Parathyroid adenoma (tissue), 2 donors: ENCODE data around the gene DYNLT4.

ENCODE experiments used
- H2AFZ ChIP-seq: fragments of 300-600 bp; sonication (generic); one replicate; pipeline ENCODE4 v1.7.0; 2017; ENCODE audit warnings: antibody characterized with exemption, mild to moderate bottlenecking
- H3K27ac ChIP-seq: fragments of 300-600 bp; sonication (generic); one replicate; pipeline ENCODE4 v1.7.0; 2017
- H3K27me3 ChIP-seq: fragments of 300-600 bp; sonication (generic); one replicate; pipeline ENCODE4 v1.7.0; 2017; ENCODE audit warnings: low read length; ENCODE audit not compliant: control insufficient read depth, insufficient read depth
- H3K36me3 ChIP-seq: fragments of 300-600 bp; sonication (generic); one replicate; pipeline ENCODE4 v1.7.0; 2017; ENCODE audit warnings: low read length; ENCODE audit not compliant: control insufficient read depth, insufficient read depth
- H3K4me1 ChIP-seq: fragments of 300-600 bp; sonication (generic); one replicate; pipeline ENCODE4 v1.7.0; 2017; ENCODE audit warnings: control low read depth
- H3K4me2 ChIP-seq: fragments of 300-600 bp; sonication (generic); one replicate; pipeline ENCODE4 v1.7.0; 2017; ENCODE audit warnings: low read length
- H3K4me3 ChIP-seq: fragments of 300-600 bp; sonication (generic); one replicate; pipeline ENCODE4 v1.7.0; 2017; ENCODE audit warnings: low read depth, low read length
- H3K79me2 ChIP-seq: fragments of 300-600 bp; sonication (generic); one replicate; pipeline ENCODE4 v1.7.0; 2017; ENCODE audit warnings: control low read depth
- H3K9ac ChIP-seq: fragments of 300-600 bp; sonication (generic); one replicate; pipeline ENCODE4 v1.7.0; 2017; ENCODE audit warnings: mild to moderate bottlenecking
- H3K9me3 ChIP-seq: fragments of 300-600 bp; sonication (generic); one replicate; pipeline ENCODE4 v1.7.0; 2017; ENCODE audit warnings: low read length; ENCODE audit not compliant: control insufficient read depth
- TF ChIP-seq, protein P1 (sequence below): fragments of 300-600 bp; sonication (generic); IDR thresholded peaks from one replicate; pipeline ENCODE4 v1.7.0; 2017; ENCODE audit warnings: antibody characterized with exemption, mild to moderate bottlenecking
- donor health status: primary hyperparathyroidism.

DYNLT4 gene, protein sequence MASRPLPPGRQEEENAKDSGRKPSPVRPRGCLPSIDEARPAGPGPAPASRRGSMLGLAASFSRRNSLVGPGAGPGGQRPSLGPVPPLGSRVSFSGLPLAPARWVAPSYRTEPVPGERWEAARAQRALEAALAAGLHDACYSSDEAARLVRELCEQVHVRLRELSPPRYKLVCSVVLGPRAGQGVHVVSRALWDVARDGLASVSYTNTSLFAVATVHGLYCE

GRCh38 chr1:44806704-44807363, at the start of gene DYNLT4:
Gene DYNLT4 (minus strand): TSS chr1:44807351. CDS start chr1:44806668, 683 bp downstream.
- Histone ChIP-seq H3K79me2 (peaks cover 5% of the 10 kb centered on the region), H3K27me3 (no peaks in the 10 kb centered on the region), H3K36me3 (no peaks in the 10 kb centered on the region), H3K4me2 (peak within 1 kb of the TSS; percentile 84), H3K9ac (peak within 1 kb of the TSS; percentile 61), H3K4me1 (peaks cover 38% of the 10 kb centered on the region), H3K27ac (peak within 1 kb of the TSS; percentile 100), H2AFZ (peak within 1 kb of the TSS; percentile 83), H3K4me3 (peak within 1 kb of the TSS; percentile 41), H3K9me3 (no peaks in the 10 kb centered on the region)
- TF ChIP-seq, protein P1, sequence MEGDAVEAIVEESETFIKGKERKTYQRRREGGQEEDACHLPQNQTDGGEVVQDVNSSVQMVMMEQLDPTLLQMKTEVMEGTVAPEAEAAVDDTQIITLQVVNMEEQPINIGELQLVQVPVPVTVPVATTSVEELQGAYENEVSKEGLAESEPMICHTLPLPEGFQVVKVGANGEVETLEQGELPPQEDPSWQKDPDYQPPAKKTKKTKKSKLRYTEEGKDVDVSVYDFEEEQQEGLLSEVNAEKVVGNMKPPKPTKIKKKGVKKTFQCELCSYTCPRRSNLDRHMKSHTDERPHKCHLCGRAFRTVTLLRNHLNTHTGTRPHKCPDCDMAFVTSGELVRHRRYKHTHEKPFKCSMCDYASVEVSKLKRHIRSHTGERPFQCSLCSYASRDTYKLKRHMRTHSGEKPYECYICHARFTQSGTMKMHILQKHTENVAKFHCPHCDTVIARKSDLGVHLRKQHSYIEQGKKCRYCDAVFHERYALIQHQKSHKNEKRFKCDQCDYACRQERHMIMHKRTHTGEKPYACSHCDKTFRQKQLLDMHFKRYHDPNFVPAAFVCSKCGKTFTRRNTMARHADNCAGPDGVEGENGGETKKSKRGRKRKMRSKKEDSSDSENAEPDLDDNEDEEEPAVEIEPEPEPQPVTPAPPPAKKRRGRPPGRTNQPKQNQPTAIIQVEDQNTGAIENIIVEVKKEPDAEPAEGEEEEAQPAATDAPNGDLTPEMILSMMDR: no peak

- Histone ChIP-seq H3K4me1 (no peaks in the 10 kb centered on the region), H3K4me3 (no peak overlapping the region), H3K9me3 (no peaks in the 10 kb centered on the region), H3K4me2 (no peak overlapping the region), H3K27ac (no peak overlapping the region), H3K79me2 (no peaks in the 10 kb centered on the region), H3K36me3 (no peaks in the 10 kb centered on the region), H3K9ac (no peak overlapping the region), H3K27me3 (no peaks in the 10 kb centered on the region), H2AFZ (no peak overlapping the region)
- TF ChIP-seq, protein P1: no peak
These were observed 48.6 kb upstream of the DYNLT4 start for GRCh38 chr1:44855742-44856141.

DNA sequence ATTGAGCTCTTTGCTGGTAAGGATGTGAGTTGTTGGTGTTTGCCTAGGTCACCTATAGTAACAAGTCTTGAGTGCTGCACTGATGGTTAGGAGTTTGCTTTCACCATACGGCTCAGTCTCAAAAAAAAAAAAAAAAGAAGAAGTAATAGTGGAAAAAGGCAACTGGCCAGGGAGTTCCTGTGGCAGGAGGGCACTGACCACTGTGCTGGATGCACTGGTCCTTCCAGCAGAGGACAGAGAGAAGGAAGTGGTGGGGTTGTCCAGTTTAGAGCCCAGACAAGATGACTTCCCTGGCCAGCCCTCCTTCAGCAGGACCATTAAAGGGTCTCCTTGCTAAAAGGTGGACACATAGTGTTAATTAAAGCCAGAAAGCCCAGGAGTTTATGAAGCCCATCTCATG, 47.8 kb upstream of the DYNLT4 start:
- H3K79me2 ChIP-seq: no peaks in the 10 kb centered on the region
- no peak overlapping the region for H3K4me2 ChIP-seq
- H3K27ac ChIP-seq: no peak overlapping the region
- H3K9me3 ChIP-seq: no peaks in the 10 kb centered on the region
- H3K4me1 ChIP-seq: no peaks in the 10 kb centered on the region
- TF ChIP-seq, protein P1: no peak
- H3K4me3 ChIP-seq: no peak overlapping the region
- no peak overlapping the region for H2AFZ ChIP-seq
- H3K9ac ChIP-seq: no peak overlapping the region
- H3K36me3 ChIP-seq: no peaks in the 10 kb centered on the region
- H3K27me3 ChIP-seq: no peaks in the 10 kb centered on the region

- H3K79me2 ChIP-seq: no peaks in the 10 kb centered on the region
- H3K9ac ChIP-seq: no peak overlapping the region
- H3K4me3 ChIP-seq: no peak overlapping the region
- no peaks in the 10 kb centered on the region for H3K36me3 ChIP-seq
- no peak overlapping the region for H2AFZ ChIP-seq
- H3K4me2 ChIP-seq: no peak overlapping the region
- TF ChIP-seq, protein P1: no peak
- H3K27ac ChIP-seq: no peak overlapping the region
- no peaks in the 10 kb centered on the region for H3K9me3 ChIP-seq
- no peaks in the 10 kb centered on the region for H3K27me3 ChIP-seq
- no peaks in the 10 kb centered on the region for H3K4me1 ChIP-seq
These were observed 46.0 kb upstream of the DYNLT4 start for GRCh38 chr1:44853201-44853600.
